ENCODE measurements around the gene OPRD1.
"Not testable (repeated sequence)": the region's sequence is repeated elsewhere in the genome, so short reads cannot be mapped to it uniquely, and the experiment has no call there.

The OPRD1 gene

GRCh38 chr1:28766532-28767183, 45.3 kb upstream of the OPRD1 start (continued):
- TF ChIP-seq PRDM6 (tag by site-specific recombination; IDR thresholded peaks at IDR 0.05): no peak

GRCh38 chr1:28770601-28771165, 41.3 kb upstream of the OPRD1 start:
- no peak overlapping the region for H3K4me3 ChIP-seq (ENCODE audit: low read depth, low read length)
- ChIA-PET CTCF (interaction anchor here (1.6 kb wide), 1 partner anchor 19 kb away, joined by 3 read pairs; no protein-coding TSS in a partner anchor), POLR2A (interaction anchor here (1.0 kb wide), 1 partner anchor 34 kb away, joined by 3 read pairs; the partner anchor contains the start of gene YTHDF2)
- no peaks in the 10 kb centered on the region for H3K4me1 ChIP-seq (ENCODE audit: control insufficient read depth, insufficient read depth, low read length)
- H3K9me3 ChIP-seq (ENCODE audit: control insufficient read depth, insufficient read depth, low read depth, low read length): no peaks in the 10 kb centered on the region
- H3K27ac ChIP-seq (ENCODE audit: extremely low read depth, low read depth, low read length): no peak overlapping the region
- TF ChIP-seq ZNF426 (tag by site-specific recombination; IDR thresholded peaks at IDR 0.05) (no peak), ZNF488 (tag by site-specific recombination; IDR thresholded peaks at IDR 0.05) (no peak), OVOL3 (tag by site-specific recombination; IDR thresholded peaks at IDR 0.05) (no peak), ZNF660 (tag by site-specific recombination; IDR thresholded peaks at IDR 0.05) (no peak), IKZF3 (tag by site-specific recombination; IDR thresholded peaks at IDR 0.05) (0 out of 2 replicates have a peak, but pooled peaks have one; percentile 11), ZSCAN4 (tag by site-specific recombination; IDR thresholded peaks at IDR 0.05) (no peak), ZNF354C (tag by site-specific recombination; IDR thresholded peaks at IDR 0.05; ENCODE audit: borderline replicate concordance, low read depth) (no peak), ZNF202 (tag by site-specific recombination; IDR thresholded peaks at IDR 0.05; ENCODE audit: borderline replicate concordance) (no peak), ZNF449 (tag by site-specific recombination; IDR thresholded peaks at IDR 0.05) (no peak), GLIS1 (tag by site-specific recombination; IDR thresholded peaks at IDR 0.05) (no peak), PRDM1 (tag by site-specific recombination; IDR thresholded peaks at IDR 0.05) (peak; percentile 100), ZNF416 (tag by site-specific recombination; IDR thresholded peaks at IDR 0.05) (no peak), ZNF473 (tag by site-specific recombination; IDR thresholded peaks at IDR 0.05) (no peak), ZNF114 (tag by site-specific recombination; IDR thresholded peaks at IDR 0.05) (no peak), ZNF530 (tag by site-specific recombination; IDR thresholded peaks at IDR 0.05; ENCODE audit: low read depth) (0 out of 2 replicates have a peak, but pooled peaks have one; percentile 52), ZNF366 (tag by site-specific recombination; conservative IDR thresholded peaks at IDR 0.05) (peak; percentile 97)
- peaks cover 28 to 85% of the 10 kb centered on the region in 2 experiments for H3K36me3 ChIP-seq (ENCODE audit: control insufficient read depth in 2 of 2, insufficient read depth in 1 of 2, low read length in 2 of 2)

- H3K4me1 ChIP-seq (ENCODE audit: control insufficient read depth, insufficient read depth, low read length); H3K4me3 ChIP-seq (ENCODE audit: low read depth, low read length); H3K27ac ChIP-seq (ENCODE audit: extremely low read depth, low read depth, low read length); H3K9me3 ChIP-seq (ENCODE audit: control insufficient read depth, insufficient read depth, low read depth, low read length); POLR2A ChIA-PET: not testable (repeated sequence)
- CTCF ChIA-PET: interaction anchor here (0.8 kb wide), 1 partner anchor 13 kb away, joined by 3 read pairs; no protein-coding TSS in a partner anchor
- peaks cover 23 to 79% of the 10 kb centered on the region in 2 experiments for H3K36me3 ChIP-seq (ENCODE audit: control insufficient read depth in 2 of 2, insufficient read depth in 1 of 2, low read length in 2 of 2)
These were observed 40.0 kb upstream of the OPRD1 start for GRCh38 chr1:28771921-28772320.

Data from HEK293 (cell line).